CD8-positive, alpha-beta memory T cell (primary cell): ENCODE results near the gene DTNBP1. TPM values are rescaled to one million over a fixed set of nuclear protein-coding genes. Genes with fewer than 3 reads are reported as not detected.
A peak's percentile ranks its signal among the peaks of the same experiment; 100 is the strongest.

ENCODE experiments used
- CTCF ChIA-PET: fragments of 350-600 bp; sonication (Branson Sonifier 250); formaldehyde crosslinking; loops from one replicate; lab custom pipeline; 2021; ENCODE audit warnings: antibody characterized with exemption; lab: Charles Lee
- POLR2A ChIA-PET: fragments of 350-600 bp; sonication (Branson Sonifier 250); formaldehyde crosslinking; loops from one replicate; lab custom pipeline; 2021; ENCODE audit warnings: antibody characterized with exemption; lab: Charles Lee
- DNase-seq, 5 donors: peaks; one replicate each; pipeline versions ENCODE4 v3.0.0 to v3.0.0-alpha.2; 2020 to 2022; ENCODE audit warnings: mixed read lengths in 1 of 5
- H3K27ac ChIP-seq: one replicate; pipeline ENCODE4 v1.7.0; 2013; ENCODE audit warnings: low read depth, mild to moderate bottlenecking, low read length, moderate library complexity
- H3K27me3 ChIP-seq: 2 replicates; pipeline ENCODE4 v1.7.0; 2013; ENCODE audit warnings: low read length, mild to moderate bottlenecking; ENCODE audit not compliant: insufficient read depth, poor library complexity, severe bottlenecking
- H3K36me3 ChIP-seq: 2 replicates; pipeline ENCODE4 v1.7.0; 2013; ENCODE audit warnings: mild to moderate bottlenecking, low read length, moderate library complexity; ENCODE audit not compliant: insufficient read depth
- H3K4me1 ChIP-seq: 2 replicates; pipeline ENCODE4 v1.7.0; 2013; ENCODE audit warnings: mild to moderate bottlenecking, low read length, moderate library complexity; ENCODE audit not compliant: insufficient read depth
- H3K4me3 ChIP-seq: 2 replicates; pipeline ENCODE4 v1.7.0; 2013; ENCODE audit warnings: mild to moderate bottlenecking, low read length
- H3K9me3 ChIP-seq: 2 replicates; pipeline ENCODE4 v1.7.0; 2013; ENCODE audit warnings: mild to moderate bottlenecking, low read length
- H3K27ac Mint-ChIP-seq, 8 donors: one replicate each; pipeline ENCODE4 v1.8.0; 2020 to 2021; ENCODE audit warnings: mixed read lengths in 8 of 8, mild to moderate bottlenecking in 6 of 8, inconsistent platforms in 3 of 8, moderate library complexity in 3 of 8
- H3K27me3 Mint-ChIP-seq, 2 donors: one replicate each; pipeline ENCODE4 v1.8.0; 2020 to 2021; ENCODE audit warnings: mixed read lengths in 2 of 2, mild to moderate bottlenecking in 1 of 2, moderate library complexity in 1 of 2
- H3K36me3 Mint-ChIP-seq, 3 donors: one replicate each; pipeline ENCODE4 v1.8.0; 2020 to 2021; ENCODE audit warnings: mixed read lengths in 3 of 3, inconsistent platforms in 1 of 3, mild to moderate bottlenecking in 1 of 3
- H3K4me1 Mint-ChIP-seq, 3 donors: one replicate each; pipeline ENCODE4 v1.8.0; 2020 to 2021; ENCODE audit warnings: mixed read lengths in 3 of 3, inconsistent platforms in 1 of 3, mild to moderate bottlenecking in 1 of 3
- H3K4me3 Mint-ChIP-seq, 7 donors: one replicate each; pipeline ENCODE4 v1.8.0; 2020 to 2021; ENCODE audit warnings: mixed read lengths in 7 of 7, mild to moderate bottlenecking in 6 of 7, moderate library complexity in 4 of 7, inconsistent platforms in 2 of 7
- H3K9me3 Mint-ChIP-seq, 5 donors: one replicate each; pipeline ENCODE4 v1.8.0; 2020 to 2022; ENCODE audit warnings: mixed read lengths in 5 of 5, mild to moderate bottlenecking in 3 of 5, moderate library complexity in 2 of 5, inconsistent platforms in 1 of 5
- polyA plus RNA-seq: library from polyadenylated mRNA; unstranded; fragments of 300-500 nt; fragmentation: Illumina TruSeq; gene quantifications from one replicate; pipeline ENCODE4 v1.2.3, GENCODE V29; 2021
- total RNA-seq, 2 experiments: library from RNA; stranded (reverse); gene quantifications; one replicate each; pipeline ENCODE4 v1.2.3, GENCODE V29; 2021

The DTNBP1 gene
- total and polyA plus RNA-seq, 3 experiments from 2014 or later: 14.6 to 37.3 (median 15.5) TPM

GRCh38 chr6:15485936-15486335, 176.9 kb downstream of the DTNBP1 start:
- Histone ChIP-seq H3K36me3 (peaks cover 15% of the 10 kb centered on the region), H3K4me1 (no peaks in the 10 kb centered on the region), H3K9me3 (no peaks in the 10 kb centered on the region), H3K27me3 (no peaks in the 10 kb centered on the region), H3K4me3 (no peak overlapping the region), H3K27ac (no peak overlapping the region)
- ChIA-PET POLR2A (interaction anchor here (0.6 kb wide), 1 partner anchor 18 kb away, joined by 4 read pairs; no protein-coding TSS in a partner anchor), CTCF (no interaction called here)
- Mint-ChIP-seq H3K4me1 (peaks cover 32 to 51% (median 49%) of the 10 kb centered on the region in 3 donors), H3K27ac (peak overlapping the region in 4 of 8 donors; percentile 14 to 77 (median 42)), H3K36me3 (peaks cover 3 to 37% (median 7%) of the 10 kb centered on the region in 3 donors), H3K9me3 (no peaks in the 10 kb centered on the region), H3K4me3 (no peak overlapping the region), H3K27me3 (no peaks in the 10 kb centered on the region)
- DNase-seq: no peak

GRCh38 chr6:15484821-15485220, 178.0 kb downstream of the DTNBP1 start:
- H3K27me3 Mint-ChIP-seq: no peaks in the 10 kb centered on the region
- Histone ChIP-seq H3K4me3 (no peak overlapping the region), H3K36me3 (peaks cover 15% of the 10 kb centered on the region), H3K4me1 (no peaks in the 10 kb centered on the region), H3K27me3 (no peaks in the 10 kb centered on the region), H3K27ac (no peak overlapping the region), H3K9me3 (no peaks in the 10 kb centered on the region)
- ChIA-PET POLR2A (no interaction called here), CTCF (no interaction called here)
- H3K4me1 Mint-ChIP-seq: peaks cover 29 to 51% (median 45%) of the 10 kb centered on the region in 3 donors
- no peak for DNase-seq
- H3K27ac Mint-ChIP-seq: no peak overlapping the region
- H3K4me3 Mint-ChIP-seq: no peak overlapping the region
- H3K9me3 Mint-ChIP-seq: no peaks in the 10 kb centered on the region
- peaks cover 3 to 38% (median 10%) of the 10 kb centered on the region in 3 donors for H3K36me3 Mint-ChIP-seq

- H3K36me3 Mint-ChIP-seq: peaks cover 3 to 33% (median 11%) of the 10 kb centered on the region in 3 donors
- peak overlapping the region in 2 of 8 donors; percentile 7 to 20 for H3K27ac Mint-ChIP-seq
- CTCF ChIA-PET: no interaction called here
These were observed 178.7 kb downstream of the DTNBP1 start for GRCh38 chr6:15484140-15484539.

GRCh38 chr6:15483060-15483459, 179.8 kb downstream of the DTNBP1 start:
- Mint-ChIP-seq H3K27me3 (no peaks in the 10 kb centered on the region), H3K36me3 (peaks cover 3 to 23% (median 9%) of the 10 kb centered on the region in 3 donors), H3K4me3 (no peak overlapping the region), H3K27ac (no peak overlapping the region), H3K9me3 (no peaks in the 10 kb centered on the region), H3K4me1 (peaks cover 35 to 55% (median 53%) of the 10 kb centered on the region in 3 donors)
- Histone ChIP-seq H3K36me3 (peaks cover 5% of the 10 kb centered on the region), H3K4me3 (no peak overlapping the region), H3K9me3 (no peaks in the 10 kb centered on the region), H3K27me3 (no peaks in the 10 kb centered on the region), H3K4me1 (no peaks in the 10 kb centered on the region), H3K27ac (no peak overlapping the region)
- CTCF ChIA-PET: no interaction called here
- POLR2A ChIA-PET: no interaction called here
- no peak for DNase-seq

More at GRCh38 chr6:15484140-15484539, 178.7 kb downstream of the DTNBP1 start:
- Histone ChIP-seq H3K4me3 (no peak overlapping the region), H3K36me3 (peaks cover 14% of the 10 kb centered on the region), H3K27me3 (no peaks in the 10 kb centered on the region), H3K27ac (no peak overlapping the region), H3K4me1 (no peaks in the 10 kb centered on the region), H3K9me3 (no peaks in the 10 kb centered on the region)
- Mint-ChIP-seq H3K4me1 (peaks cover 30 to 50% (median 47%) of the 10 kb centered on the region in 3 donors), H3K27me3 (no peaks in the 10 kb centered on the region), H3K4me3 (no peak overlapping the region), H3K9me3 (no peaks in the 10 kb centered on the region)
- POLR2A ChIA-PET: interaction anchor here (0.5 kb wide), 1 partner anchor 236 kb away, joined by 3 read pairs; no protein-coding TSS in a partner anchor
- no peak for DNase-seq

- Mint-ChIP-seq H3K27me3 (no peaks in the 10 kb centered on the region), H3K36me3 (peaks cover 0 to 12% (median 9%) of the 10 kb centered on the region in 3 donors), H3K4me1 (peaks cover 47 to 67% (median 66%) of the 10 kb centered on the region in 3 donors), H3K9me3 (no peaks in the 10 kb centered on the region), H3K4me3 (no peak overlapping the region), H3K27ac (peak overlapping the region in 1 of 8 donors; percentile 4)
- H3K9me3 ChIP-seq: no peaks in the 10 kb centered on the region
- no peaks in the 10 kb centered on the region for H3K36me3 ChIP-seq
- no peak overlapping the region for H3K4me3 ChIP-seq
- ChIA-PET CTCF (no interaction called here), POLR2A (no interaction called here)
- no peaks in the 10 kb centered on the region for H3K4me1 ChIP-seq
- H3K27me3 ChIP-seq: no peaks in the 10 kb centered on the region
- no peak overlapping the region for H3K27ac ChIP-seq
- no peak for DNase-seq
These were observed 181.2 kb downstream of the DTNBP1 start for GRCh38 chr6:15481390-15482291.

GRCh38 chr6:15480525-15480924, 182.3 kb downstream of the DTNBP1 start:
- no peak for DNase-seq
- H3K4me1 Mint-ChIP-seq: peaks cover 50 to 69% (median 64%) of the 10 kb centered on the region in 3 donors
- no peaks in the 10 kb centered on the region for H3K9me3 Mint-ChIP-seq
- H3K4me3 ChIP-seq: no peak overlapping the region
- H3K36me3 ChIP-seq: no peaks in the 10 kb centered on the region
- no peak overlapping the region for H3K4me3 Mint-ChIP-seq
- no peaks in the 10 kb centered on the region for H3K9me3 ChIP-seq
- H3K27ac ChIP-seq: no peak overlapping the region
- CTCF ChIA-PET: no interaction called here
- no peaks in the 10 kb centered on the region for H3K27me3 Mint-ChIP-seq
- POLR2A ChIA-PET: no interaction called here
- H3K27ac Mint-ChIP-seq: peak overlapping the region in 2 of 8 donors; percentile 7 to 47
- H3K4me1 ChIP-seq: no peaks in the 10 kb centered on the region
- peaks cover 0 to 15% (median 10%) of the 10 kb centered on the region in 3 donors for H3K36me3 Mint-ChIP-seq
- H3K27me3 ChIP-seq: no peaks in the 10 kb centered on the region

- Histone ChIP-seq H3K4me3 (no peak overlapping the region), H3K36me3 (no peaks in the 10 kb centered on the region), H3K27ac (no peak overlapping the region), H3K4me1 (no peaks in the 10 kb centered on the region), H3K27me3 (no peaks in the 10 kb centered on the region), H3K9me3 (no peaks in the 10 kb centered on the region)
- peaks cover 51 to 68% (median 57%) of the 10 kb centered on the region in 3 donors for H3K4me1 Mint-ChIP-seq
- H3K27me3 Mint-ChIP-seq: no peaks in the 10 kb centered on the region
- ChIA-PET CTCF (no interaction called here), POLR2A (no interaction called here)
- peaks cover 0 to 20% (median 14%) of the 10 kb centered on the region in 3 donors for H3K36me3 Mint-ChIP-seq
- peak overlapping the region in 1 of 8 donors; percentile 22 for H3K27ac Mint-ChIP-seq
- no peak for DNase-seq
- H3K9me3 Mint-ChIP-seq: no peaks in the 10 kb centered on the region
- H3K4me3 Mint-ChIP-seq: no peak overlapping the region
These were observed 183.1 kb downstream of the DTNBP1 start for GRCh38 chr6:15479761-15480160.

- Histone ChIP-seq H3K27me3 (no peaks in the 10 kb centered on the region), H3K36me3 (no peaks in the 10 kb centered on the region), H3K4me1 (no peaks in the 10 kb centered on the region), H3K4me3 (no peak overlapping the region), H3K9me3 (no peaks in the 10 kb centered on the region), H3K27ac (no peak overlapping the region)
- Mint-ChIP-seq H3K27ac (peak overlapping the region in 1 of 8 donors; percentile 33), H3K36me3 (peaks cover 0 to 36% (median 14%) of the 10 kb centered on the region in 3 donors), H3K4me1 (peaks cover 44 to 59% (median 49%) of the 10 kb centered on the region in 3 donors), H3K27me3 (no peaks in the 10 kb centered on the region), H3K4me3 (no peak overlapping the region), H3K9me3 (no peaks in the 10 kb centered on the region)
- ChIA-PET CTCF (no interaction called here), POLR2A (no interaction called here)
- DNase-seq: no peak
These were observed 185.1 kb downstream of the DTNBP1 start for GRCh38 chr6:15477746-15478145.
